Activated CD4-positive, alpha-beta T cell treated with anti-CD3 and anti-CD28 coated beads, Interleukin-2, amount 10 ng/mL, durations not matched to agents 7 days and 5 days (primary cell): ENCODE measurements around the gene PRKAR1B. TPM values are rescaled to one million over a fixed set of nuclear protein-coding genes. Genes with fewer than 3 reads are reported as not detected.

Source experiments
- CTCF ChIA-PET: fragments of 350-600 bp; sonication (Branson Sonifier 250); formaldehyde crosslinking; loops from one replicate; lab custom pipeline; 2021; ENCODE audit warnings: antibody characterized with exemption; lab: Charles Lee
- POLR2A ChIA-PET: fragments of 350-600 bp; sonication (Branson Sonifier 250); formaldehyde crosslinking; loops from one replicate; lab custom pipeline; 2021; ENCODE audit warnings: antibody characterized with exemption; lab: Charles Lee
- DNase-seq: peaks from one replicate; pipeline ENCODE4 v3.0.0-alpha.2; 2020
- H3K27ac Mint-ChIP-seq: one replicate; pipeline ENCODE4 v1.8.0; 2021; ENCODE audit warnings: mild to moderate bottlenecking, moderate library complexity, mixed read lengths
- H3K27me3 Mint-ChIP-seq: one replicate; pipeline ENCODE4 v1.8.0; 2021; ENCODE audit warnings: mixed read lengths
- H3K36me3 Mint-ChIP-seq: one replicate; pipeline ENCODE4 v1.8.0; 2021; ENCODE audit warnings: low read depth, mixed read lengths
- H3K4me1 Mint-ChIP-seq: one replicate; pipeline ENCODE4 v1.8.0; 2021; ENCODE audit warnings: mixed read lengths
- H3K4me3 Mint-ChIP-seq: one replicate; pipeline ENCODE4 v1.8.0; 2021; ENCODE audit warnings: mild to moderate bottlenecking, moderate library complexity, mixed read lengths
- H3K9me3 Mint-ChIP-seq: one replicate; pipeline ENCODE4 v1.8.0; 2021; ENCODE audit warnings: mixed read lengths
- total RNA-seq, 2 experiments: library from RNA; stranded (reverse); gene quantifications; one replicate each; pipeline ENCODE4 v1.2.3, GENCODE V29; 2021

The PRKAR1B gene
- total RNA-seq, 2 experiments from 2014 or later: 29.8 to 32.5 TPM

DNA sequence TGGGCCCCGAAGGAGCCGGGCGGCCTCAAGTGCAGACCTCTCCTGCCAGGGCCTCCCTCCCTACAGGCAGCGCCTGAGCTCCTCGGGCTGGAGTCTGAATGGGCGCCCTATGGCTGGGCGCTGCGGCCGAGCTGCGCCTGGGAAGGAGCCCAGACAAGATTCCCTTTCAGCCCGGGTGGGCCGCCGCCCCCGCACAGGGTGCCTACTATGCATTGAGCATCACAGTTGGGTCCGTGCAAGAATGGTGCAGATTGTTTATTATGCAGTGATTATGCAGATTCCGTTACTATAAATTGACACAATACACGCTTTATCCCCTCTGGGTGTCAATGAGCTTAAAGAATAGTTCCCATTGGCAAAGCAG, 130.3 kb downstream of the PRKAR1B start:
- ChIA-PET POLR2A (no interaction called here), CTCF (interaction anchor here (0.7 to 1.4 kb wide), 3 partner anchors 9 to 30 kb away, joined by 3 to 6 read pairs (median 3); no protein-coding TSS in a partner anchor)
- Mint-ChIP-seq H3K9me3 (no peaks in the 10 kb centered on the region), H3K27me3 (no peaks in the 10 kb centered on the region), H3K4me1 (peaks cover 40% of the 10 kb centered on the region), H3K27ac (no peak overlapping the region), H3K4me3 (no peak overlapping the region), H3K36me3 (peaks cover 8% of the 10 kb centered on the region)
- DNase-seq: no peak

DNA sequence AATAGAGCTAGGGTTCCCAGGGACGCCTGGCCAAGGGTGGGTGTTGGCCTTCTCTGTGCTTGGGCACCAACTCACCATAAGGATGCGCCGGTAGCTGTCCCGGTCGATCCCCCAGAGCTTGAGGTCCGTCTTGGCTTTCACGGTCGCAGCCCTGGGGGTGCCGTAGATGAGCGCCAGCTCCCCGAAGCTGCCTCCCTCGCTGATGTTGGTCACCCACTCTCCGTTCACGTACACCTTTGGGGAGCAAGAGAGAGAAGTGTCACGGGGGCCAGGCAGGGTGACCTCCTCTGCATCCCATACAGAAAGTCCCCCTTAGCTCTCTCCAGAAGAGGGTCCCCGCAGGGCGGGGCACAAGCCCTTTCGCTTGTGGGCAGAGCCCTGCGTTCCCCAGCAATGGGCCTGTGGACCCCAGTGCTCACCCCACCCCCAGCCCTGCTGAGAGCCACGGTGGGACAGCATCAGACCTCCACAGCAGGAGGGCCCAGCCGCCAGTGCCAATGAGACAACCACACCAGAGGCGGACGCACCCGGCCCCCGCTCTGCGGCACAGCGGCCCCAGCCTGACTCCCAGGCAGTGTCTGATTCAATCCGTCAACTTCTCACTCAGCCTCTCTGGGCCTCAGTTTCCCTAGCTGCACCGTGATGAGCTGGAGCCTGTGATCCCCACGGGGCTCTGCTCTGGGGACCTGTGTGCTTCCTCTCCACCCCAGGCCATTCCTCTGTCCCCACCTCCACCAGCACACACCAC, 130.8 kb downstream of the PRKAR1B start:
- H3K27me3 Mint-ChIP-seq: no peaks in the 10 kb centered on the region
- CTCF ChIA-PET: interaction anchor here (0.5 to 2.1 kb wide), 7 partner anchors 9 to 179 kb away, joined by 3 to 9 read pairs (median 4); no protein-coding TSS in a partner anchor
- POLR2A ChIA-PET: no interaction called here
- H3K4me3 Mint-ChIP-seq: no peak overlapping the region
- H3K27ac Mint-ChIP-seq: no peak overlapping the region
- peaks cover 8% of the 10 kb centered on the region for H3K36me3 Mint-ChIP-seq
- H3K4me1 Mint-ChIP-seq: peaks cover 36% of the 10 kb centered on the region
- no peak for DNase-seq
- no peaks in the 10 kb centered on the region for H3K9me3 Mint-ChIP-seq

DNA sequence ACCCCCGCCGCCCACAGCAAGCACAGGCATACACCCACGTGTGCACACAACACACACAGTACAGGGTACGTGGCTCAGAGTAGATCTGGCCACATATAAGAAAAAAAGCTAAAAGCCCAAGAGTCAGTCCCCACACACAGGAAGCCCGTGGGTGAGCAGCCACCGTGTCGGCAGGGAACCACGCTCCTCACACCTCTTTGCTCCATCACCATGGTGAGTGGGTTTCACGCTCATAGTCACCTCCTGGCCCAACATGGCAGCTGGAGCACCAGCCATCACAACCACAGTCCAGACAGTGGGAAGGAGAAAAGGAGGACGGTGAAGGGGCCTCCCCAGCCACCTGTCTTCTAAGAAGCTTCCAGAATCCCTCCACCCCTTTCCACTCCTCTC, 131.5 kb downstream of the PRKAR1B start:
- no peak for DNase-seq
- ChIA-PET CTCF (interaction anchor here (0.5 to 2.1 kb wide), 5 partner anchors 9 to 180 kb away, joined by 3 to 9 read pairs (median 4); no protein-coding TSS in a partner anchor), POLR2A (no interaction called here)
- Mint-ChIP-seq H3K4me3 (no peak overlapping the region), H3K9me3 (no peaks in the 10 kb centered on the region), H3K27ac (peak overlapping the region; percentile 13), H3K36me3 (peaks cover 8% of the 10 kb centered on the region), H3K4me1 (peaks cover 32% of the 10 kb centered on the region), H3K27me3 (no peaks in the 10 kb centered on the region)

DNA sequence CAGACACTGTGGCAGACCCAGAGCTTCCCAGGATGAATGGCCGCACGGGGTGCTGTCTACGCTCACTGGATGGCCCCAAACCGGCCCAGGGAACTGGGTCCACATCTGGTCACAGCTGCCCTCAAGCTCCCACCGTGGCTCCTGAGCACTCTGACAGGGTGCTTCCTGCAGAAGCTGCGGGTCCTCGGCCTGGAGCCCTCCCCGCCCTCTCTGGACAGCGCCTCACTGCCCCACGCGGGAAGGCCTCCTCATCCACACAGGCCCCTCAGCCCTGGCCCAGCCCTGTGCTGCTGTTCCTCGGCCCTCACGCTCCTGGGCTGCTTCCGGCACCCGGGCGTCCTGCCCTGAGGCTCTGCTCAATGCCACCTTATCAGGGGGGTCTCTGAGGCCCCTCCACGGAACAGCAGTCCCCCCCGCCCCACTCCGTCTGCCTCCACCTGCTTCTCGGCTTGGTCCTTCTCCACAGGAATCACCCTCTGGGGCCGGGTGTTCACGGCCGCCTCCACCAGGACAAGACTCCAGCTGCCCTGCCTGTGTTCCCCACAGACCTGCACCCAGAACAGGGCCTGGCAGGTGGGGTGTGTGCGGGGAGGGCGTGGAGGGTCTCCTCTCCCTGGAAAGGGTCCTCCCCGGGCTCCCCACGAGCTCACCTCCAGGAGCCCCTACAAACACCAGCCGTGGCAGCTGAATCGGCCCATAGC, 132.0 kb downstream of the PRKAR1B start:
- no peak for DNase-seq
- Mint-ChIP-seq H3K27ac (peak overlapping the region; percentile 13), H3K9me3 (no peaks in the 10 kb centered on the region), H3K27me3 (no peaks in the 10 kb centered on the region), H3K4me3 (no peak overlapping the region), H3K4me1 (peaks cover 27% of the 10 kb centered on the region), H3K36me3 (peaks cover 8% of the 10 kb centered on the region)
- POLR2A ChIA-PET: no interaction called here
- CTCF ChIA-PET: interaction anchor here (0.6 to 2.1 kb wide), 4 partner anchors 10 to 181 kb away, joined by 3 to 9 read pairs (median 4); no protein-coding TSS in a partner anchor

DNA sequence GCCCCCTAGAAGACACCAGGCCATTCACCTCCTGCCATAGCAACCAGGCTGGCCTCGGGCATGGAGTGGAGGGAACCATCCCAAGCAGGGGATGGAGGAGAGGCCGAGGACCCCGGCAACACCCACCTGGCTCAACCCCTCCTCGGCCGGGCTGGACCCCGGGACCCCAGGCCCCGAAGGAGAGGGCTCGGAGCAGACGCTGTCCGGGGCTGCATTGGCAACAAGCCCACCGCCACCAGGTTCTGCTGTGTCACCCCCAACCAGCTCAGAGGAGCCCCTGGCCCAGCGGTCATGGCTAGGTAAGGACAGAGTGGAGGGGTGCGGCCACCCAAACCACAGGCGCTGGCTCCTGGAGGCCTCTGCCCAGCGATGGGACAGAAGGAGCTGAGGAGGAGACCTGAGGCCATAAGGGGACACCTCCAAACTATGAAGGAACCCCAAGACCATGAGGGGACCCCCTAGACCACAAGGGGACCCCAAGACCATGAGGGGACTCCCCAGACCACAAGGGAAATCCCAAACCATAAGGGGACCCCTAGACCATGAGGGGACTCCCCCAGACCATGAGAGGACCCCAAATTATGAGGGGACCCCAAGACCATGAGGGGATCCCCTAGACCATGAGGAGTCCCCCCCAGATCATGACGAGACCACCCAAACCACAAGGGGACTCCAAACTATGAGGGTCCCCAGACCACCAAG, 132.7 kb downstream of the PRKAR1B start:
- ChIA-PET POLR2A (no interaction called here), CTCF (interaction anchor here (0.8 to 2.1 kb wide), 2 partner anchors 10 to 43 kb away, joined by 3 to 9 read pairs; no protein-coding TSS in a partner anchor)
- no peak overlapping the region for H3K27ac Mint-ChIP-seq
- no peak for DNase-seq
- no peaks in the 10 kb centered on the region for H3K9me3 Mint-ChIP-seq
- H3K27me3 Mint-ChIP-seq: no peaks in the 10 kb centered on the region
- H3K36me3 Mint-ChIP-seq: peaks cover 12% of the 10 kb centered on the region
- H3K4me3 Mint-ChIP-seq: no peak overlapping the region
- H3K4me1 Mint-ChIP-seq: peaks cover 24% of the 10 kb centered on the region

DNA sequence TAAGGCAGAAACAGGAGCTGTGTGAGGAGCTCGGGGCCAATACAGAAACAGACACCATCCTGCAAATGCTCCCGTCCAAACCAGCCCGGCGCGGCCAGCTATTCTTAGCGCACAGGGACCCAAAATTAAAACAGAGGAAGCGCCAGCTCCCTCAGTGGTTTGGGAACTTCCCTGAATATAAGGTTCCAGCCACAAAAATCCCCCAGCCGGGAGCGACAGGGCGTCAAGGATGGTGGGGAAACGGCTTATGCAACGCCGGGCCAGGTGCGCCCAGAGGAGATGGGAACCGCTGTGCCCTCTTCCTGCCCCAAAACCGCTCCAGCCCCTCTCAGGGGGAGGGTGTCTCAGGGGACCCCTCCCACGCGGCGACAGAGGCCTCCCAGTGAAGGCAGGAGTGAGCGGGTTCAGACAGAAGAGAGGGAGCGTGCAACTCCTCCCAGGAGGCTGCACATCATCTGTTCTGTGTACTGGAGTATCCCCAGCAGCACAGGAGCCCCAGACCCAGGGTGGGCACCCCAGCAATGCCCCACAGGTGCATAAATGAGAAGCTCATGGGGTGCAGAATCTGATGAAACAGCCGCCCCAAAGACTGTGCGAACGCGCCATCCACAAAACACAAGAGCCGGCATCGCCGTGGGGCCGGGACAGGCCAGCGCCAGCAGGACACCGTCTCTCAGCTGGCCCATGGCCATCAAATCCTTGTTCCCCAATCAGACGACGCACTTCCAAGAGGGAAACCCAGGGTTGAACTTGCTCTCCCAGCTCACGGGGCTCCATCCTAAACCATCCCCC, 133.6 kb downstream of the PRKAR1B start:
- no peaks in the 10 kb centered on the region for H3K27me3 Mint-ChIP-seq
- peaks cover 24% of the 10 kb centered on the region for H3K4me1 Mint-ChIP-seq
- peaks cover 20% of the 10 kb centered on the region for H3K36me3 Mint-ChIP-seq
- H3K27ac Mint-ChIP-seq: no peak overlapping the region
- ChIA-PET CTCF (interaction anchor here (0.8 to 1.1 kb wide), 2 partner anchors 44 to 134 kb away, joined by 3 to 4 read pairs; partner anchors contain the start of gene PRKAR1B), POLR2A (no interaction called here)
- peaks cover 7% of the 10 kb centered on the region for H3K9me3 Mint-ChIP-seq
- H3K4me3 Mint-ChIP-seq: no peak overlapping the region
- no peak for DNase-seq

DNA sequence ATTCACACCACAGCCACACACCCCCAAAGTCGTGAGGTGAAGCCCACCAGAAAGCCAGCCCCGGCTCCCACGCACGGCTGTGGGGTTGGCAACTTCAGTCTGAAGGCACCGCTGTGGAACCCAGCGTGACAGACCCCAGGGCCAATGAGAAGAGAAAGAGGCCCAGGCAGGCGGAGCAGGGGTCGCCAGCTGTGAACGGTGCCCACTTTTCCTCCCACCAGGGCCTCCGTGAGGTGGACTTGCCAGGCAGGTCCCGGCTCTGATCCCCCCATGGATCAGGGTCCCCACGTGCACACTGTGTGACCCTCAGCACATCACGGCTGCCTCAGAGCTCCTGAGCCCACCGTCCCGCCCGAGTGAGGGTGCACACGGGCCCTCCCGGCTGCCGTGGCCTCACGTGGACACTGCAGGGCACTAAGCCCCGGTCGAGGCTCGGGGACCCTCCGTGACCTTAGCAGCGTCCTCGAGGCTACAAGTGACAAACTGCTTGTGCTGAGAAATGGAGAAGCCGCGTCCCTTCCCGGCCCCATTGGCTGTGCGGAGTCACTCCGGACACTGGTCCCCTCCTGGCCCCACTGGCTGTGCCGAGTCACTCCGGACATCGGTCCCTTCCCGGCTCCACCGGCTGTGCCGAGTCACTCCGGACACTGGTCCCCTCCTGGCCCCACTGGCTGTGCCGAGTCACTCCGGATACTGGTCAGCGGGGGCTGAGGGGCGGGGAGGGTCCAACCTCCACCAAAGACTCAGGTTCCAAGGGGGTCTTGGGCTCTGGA, 135.0 kb downstream of the PRKAR1B start:
- no peak for DNase-seq
- H3K4me3 Mint-ChIP-seq: no peak overlapping the region
- ChIA-PET CTCF (no interaction called here), POLR2A (no interaction called here)
- H3K36me3 Mint-ChIP-seq: peaks cover 30% of the 10 kb centered on the region
- H3K4me1 Mint-ChIP-seq: peaks cover 22% of the 10 kb centered on the region
- no peaks in the 10 kb centered on the region for H3K27me3 Mint-ChIP-seq
- no peak overlapping the region for H3K27ac Mint-ChIP-seq
- peaks cover 11% of the 10 kb centered on the region for H3K9me3 Mint-ChIP-seq

DNA sequence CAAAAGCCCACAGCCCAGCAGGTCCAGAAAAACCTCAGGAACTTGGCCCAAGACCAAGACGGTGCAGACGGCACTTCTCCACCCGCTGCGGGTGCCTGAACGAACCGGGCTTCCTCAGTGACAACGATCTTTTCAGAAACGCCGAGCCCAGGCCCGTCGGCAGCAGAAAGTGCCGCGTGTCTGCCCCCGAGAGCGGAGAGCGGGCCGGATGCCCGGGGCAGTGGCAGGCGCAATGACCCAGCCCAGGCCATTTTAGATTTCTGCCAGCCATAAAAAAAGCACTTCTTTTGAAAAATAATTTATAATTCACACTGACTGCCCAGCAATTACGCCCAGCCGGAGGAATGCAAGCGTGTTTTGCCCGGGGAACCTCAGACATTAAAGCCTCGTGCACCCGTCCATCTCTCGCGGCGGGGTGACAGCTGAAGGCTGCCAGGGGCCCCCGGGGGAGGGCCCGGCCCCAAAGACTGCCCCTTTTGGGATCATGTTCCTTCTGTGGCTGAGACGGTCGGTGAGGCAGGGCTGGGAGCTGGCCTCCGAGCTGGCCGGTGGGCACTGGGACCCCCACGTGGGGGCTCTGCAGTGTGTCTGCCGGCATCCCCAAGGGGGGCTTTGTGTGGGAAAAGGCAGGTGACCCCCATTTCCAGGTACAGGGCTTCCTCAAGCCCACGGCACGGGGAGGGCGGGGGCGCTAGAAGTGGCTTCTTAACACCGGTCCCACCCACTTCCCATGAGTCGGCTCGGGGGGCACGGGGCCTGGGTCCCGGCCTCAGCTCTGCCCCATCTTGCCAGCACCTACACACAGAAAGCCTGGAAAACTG, 136.1 kb downstream of the PRKAR1B start:
- ChIA-PET CTCF (no interaction called here), POLR2A (no interaction called here)
- H3K9me3 Mint-ChIP-seq: peaks cover 16% of the 10 kb centered on the region
- no peak for DNase-seq
- H3K4me3 Mint-ChIP-seq: no peak overlapping the region
- peaks cover 24% of the 10 kb centered on the region for H3K4me1 Mint-ChIP-seq
- H3K27me3 Mint-ChIP-seq: no peaks in the 10 kb centered on the region
- peaks cover 36% of the 10 kb centered on the region for H3K36me3 Mint-ChIP-seq
- no peak overlapping the region for H3K27ac Mint-ChIP-seq

DNA sequence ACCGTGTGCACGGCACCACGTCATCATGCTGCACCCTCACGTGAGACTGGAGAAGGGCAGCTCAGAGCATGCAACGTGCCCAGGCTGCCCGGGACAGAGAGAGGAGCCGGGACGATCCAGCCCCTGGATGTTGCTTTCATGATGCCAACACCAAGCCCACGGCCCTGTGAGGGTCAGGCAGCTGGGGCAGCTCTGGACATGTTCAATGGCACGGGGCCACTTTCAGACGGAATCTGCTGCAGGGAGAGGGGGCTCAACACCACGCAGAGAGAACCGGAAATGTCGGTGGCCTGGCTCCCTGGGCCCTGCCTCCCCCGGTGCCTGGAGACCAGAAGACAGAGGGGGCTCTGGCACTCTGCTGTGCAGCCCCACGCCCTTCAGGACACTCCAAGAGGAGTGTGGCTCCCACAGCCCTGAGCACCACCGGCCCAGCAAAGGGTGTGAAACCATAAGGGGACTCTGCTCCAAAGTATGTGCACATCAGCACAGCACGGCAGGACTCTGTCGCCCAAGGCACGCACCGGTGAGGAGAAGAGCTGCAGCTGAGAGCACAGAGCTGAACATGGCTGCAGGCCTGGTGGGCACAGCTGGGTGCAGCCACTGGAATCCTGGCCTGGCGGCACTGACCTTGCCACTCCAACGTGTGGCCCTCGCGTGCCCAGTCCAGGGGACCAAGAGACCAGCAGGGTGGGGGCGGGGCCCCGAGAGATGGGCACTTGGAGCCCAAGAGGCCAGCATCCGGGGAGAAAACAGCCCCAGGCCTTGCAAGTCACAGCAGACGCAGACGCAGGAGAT, 137.1 kb downstream of the PRKAR1B start:
- Mint-ChIP-seq H3K27ac (no peak overlapping the region), H3K9me3 (peaks cover 18% of the 10 kb centered on the region), H3K4me3 (no peak overlapping the region), H3K36me3 (peaks cover 38% of the 10 kb centered on the region), H3K4me1 (peaks cover 27% of the 10 kb centered on the region), H3K27me3 (no peaks in the 10 kb centered on the region)
- POLR2A ChIA-PET: no interaction called here
- CTCF ChIA-PET: interaction anchor here (1.1 kb wide), 1 partner anchor 13 kb away, joined by 3 read pairs; no protein-coding TSS in a partner anchor
- no peak for DNase-seq

DNA sequence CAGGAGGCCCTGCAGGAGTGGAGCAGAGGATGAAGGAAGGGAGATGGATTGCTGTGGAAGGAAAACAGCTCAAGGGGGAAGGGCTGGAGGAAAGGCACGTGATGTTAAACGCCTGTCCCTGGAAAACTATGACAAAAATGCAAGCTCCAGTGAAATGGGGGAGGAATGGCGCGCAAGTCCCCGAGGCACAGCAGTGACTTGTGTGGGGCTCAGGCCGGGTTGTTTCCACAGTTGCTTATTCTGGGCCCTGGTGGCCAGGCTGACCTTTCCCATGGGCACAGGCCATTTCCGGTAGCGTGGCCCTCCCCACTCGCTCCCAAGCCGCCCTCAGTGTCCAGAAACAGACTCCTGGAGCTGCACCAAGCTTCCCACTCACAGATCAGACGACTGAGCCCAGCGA, 139.3 kb downstream of the PRKAR1B start:
- Mint-ChIP-seq H3K4me1 (peaks cover 36% of the 10 kb centered on the region), H3K27me3 (no peaks in the 10 kb centered on the region), H3K9me3 (peaks cover 18% of the 10 kb centered on the region), H3K27ac (no peak overlapping the region), H3K36me3 (peaks cover 50% of the 10 kb centered on the region), H3K4me3 (no peak overlapping the region)
- ChIA-PET POLR2A (no interaction called here), CTCF (interaction anchor here (1.1 kb wide), 1 partner anchor 9 kb away, joined by 3 read pairs; no protein-coding TSS in a partner anchor)
- DNase-seq: no peak
